Hematopoietic multipotent progenitor cell treated with erythropoietin and hydrocortisone succinate and interleukin-3 and kit ligand, for 15 days (in vitro differentiated cells): ENCODE results near the gene MRPL51.
A peak's percentile ranks its signal among the peaks of the same experiment; 100 is the strongest.

Experiments used
- DNase-seq: peaks from one replicate; pipeline ENCODE4 v3.0.0-alpha.2; 2015; ENCODE audit warnings: low spot score

MRPL51 gene

DNA sequence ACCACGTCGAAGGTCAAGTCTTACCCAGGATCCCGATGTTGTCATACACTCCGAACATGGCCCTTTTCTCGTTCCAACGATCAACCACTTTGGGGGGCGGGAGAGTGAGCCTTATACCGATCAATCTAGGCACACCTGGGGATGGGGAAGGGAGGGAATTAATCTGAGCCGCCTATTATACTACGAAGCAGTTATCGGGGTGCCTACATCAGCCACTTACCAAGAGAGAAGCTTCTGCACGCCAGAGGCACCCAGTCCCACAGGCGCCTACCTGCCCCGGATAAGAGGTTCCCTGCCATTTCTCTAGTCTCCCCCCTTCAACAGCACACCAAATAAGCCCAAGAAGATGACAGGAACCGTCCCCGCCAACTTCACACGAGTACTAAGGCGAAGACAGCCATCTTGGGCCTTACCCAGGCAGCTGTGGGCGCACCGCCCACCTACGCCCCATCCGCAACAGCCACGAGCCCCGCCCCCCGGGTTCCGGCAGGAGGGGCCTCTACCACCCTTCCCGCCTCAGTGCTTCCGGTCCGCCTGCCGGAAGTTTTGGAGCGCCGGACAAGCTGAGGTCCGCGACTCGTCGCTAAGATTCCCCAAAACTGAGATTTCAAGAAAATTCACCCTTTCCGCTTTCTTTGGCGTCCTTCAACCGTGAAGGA, at the start of gene MRPL51:
MRPL51 (minus strand) TSS at position 425 of the 659 bp plus-strand sequence; CDS start at position 299, 126 bp downstream.
- DNase-seq, result peak; percentile 95

DNA sequence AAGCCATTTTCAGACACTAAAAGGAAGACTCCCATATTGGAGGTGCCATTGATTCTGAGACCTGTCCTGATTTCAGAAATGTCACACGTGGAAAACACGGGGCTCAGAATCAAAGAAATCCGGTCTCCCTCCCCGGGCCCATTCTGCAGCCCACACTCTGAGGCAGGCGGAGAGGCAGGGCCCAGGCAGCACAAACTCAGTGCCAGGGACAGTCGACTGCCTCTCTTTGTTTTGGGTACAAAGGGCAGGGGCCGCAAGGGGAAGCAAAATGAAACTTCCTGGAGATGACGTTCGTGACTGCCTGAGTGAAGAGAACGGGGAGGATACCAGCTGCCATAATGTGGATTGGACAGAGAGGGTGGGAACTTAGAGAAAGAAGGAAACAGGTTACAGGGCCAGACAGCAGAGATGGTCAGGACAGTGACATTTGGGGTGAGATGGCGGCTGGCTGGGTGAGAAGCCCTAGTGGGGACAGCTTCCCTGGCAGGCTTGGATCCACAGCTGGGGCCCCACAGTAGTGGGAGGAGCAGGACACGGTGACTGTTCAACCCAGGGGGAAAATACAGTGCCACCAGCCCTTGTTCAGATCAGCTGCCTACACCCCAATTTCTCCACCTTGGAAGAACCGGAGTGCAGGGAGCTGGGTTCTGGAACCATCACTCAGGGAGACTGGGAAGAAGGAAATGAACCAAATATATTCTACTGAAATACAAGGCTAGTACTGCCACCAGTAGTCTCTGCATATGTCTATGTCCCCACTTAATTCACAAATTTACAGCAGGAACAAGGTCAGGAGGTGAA, 49.3 kb upstream of the MRPL51 start:
- no peak for DNase-seq

DNA sequence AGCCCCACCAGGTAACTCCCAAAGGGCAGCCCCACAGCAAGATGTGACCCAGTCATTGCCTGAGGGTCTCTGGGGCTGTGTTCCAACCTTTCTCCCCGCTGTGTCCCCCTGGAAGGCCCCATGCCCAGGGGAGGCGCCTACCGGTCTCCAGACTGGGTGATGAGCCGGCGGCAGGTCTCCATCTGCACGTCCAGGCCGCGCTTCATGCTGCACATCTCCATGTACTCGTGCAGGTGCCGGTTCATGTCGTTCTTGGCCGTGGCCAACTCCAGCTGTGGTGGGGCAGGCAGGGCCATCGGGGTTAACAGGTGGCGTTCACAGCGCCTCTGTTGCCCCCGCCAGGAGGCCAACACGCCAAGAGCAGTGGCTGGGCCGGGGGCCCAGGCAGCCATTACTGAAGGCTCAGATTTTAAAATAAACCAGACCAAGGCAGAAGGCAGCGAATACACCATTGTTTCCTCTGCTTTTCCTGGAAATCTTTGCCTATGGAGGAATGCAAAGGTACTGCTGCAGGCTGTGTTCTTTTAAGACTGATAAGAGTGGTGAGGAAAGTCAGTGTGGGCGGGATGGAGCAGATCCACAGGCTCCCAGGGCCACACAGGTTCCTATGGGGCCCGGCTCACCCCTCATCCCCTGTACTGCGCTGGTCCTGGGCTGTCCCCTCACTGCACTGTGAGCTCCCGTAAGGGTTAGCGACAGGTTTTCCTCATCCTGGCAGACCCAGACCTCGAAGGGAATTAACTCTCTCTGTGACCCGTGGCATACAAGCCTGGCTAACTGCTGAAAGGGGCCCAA, 48.5 kb upstream of the MRPL51 start:
- no peak for DNase-seq

DNA sequence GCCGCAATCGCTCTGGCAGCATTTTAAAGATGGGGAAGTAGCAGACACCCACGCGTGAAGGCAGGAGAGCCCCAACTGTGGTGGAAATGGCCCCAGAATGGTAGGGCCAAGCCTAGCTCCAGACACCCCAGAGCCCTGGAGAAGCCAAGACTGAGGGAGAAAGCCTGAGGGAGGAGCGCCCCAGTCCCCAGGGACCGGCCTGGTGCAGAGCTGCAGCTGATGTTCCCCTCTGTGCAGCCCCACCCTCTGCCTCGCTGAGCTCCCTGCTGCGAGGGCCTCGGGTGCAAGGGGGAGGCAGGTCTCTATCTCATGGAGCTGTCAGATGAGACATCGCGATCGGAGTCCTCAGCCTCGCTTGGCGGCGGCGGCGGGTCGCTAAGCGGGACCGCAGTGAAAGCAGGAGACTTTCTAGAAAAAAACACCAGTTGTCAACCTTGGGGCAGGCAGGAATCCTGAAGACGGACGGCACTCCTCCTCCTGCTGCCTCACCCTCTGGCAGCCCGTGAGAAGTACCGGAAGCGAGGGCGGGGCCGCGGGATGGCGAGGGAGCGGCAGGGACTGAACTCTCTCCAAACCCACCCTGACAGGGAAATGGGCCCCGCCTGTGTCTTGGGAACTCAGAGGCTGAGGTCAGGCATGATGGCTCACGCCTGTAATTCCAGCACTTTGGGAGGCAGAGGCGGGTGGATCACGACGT, 47.3 kb upstream of the MRPL51 start:
- no peak for DNase-seq

DNA sequence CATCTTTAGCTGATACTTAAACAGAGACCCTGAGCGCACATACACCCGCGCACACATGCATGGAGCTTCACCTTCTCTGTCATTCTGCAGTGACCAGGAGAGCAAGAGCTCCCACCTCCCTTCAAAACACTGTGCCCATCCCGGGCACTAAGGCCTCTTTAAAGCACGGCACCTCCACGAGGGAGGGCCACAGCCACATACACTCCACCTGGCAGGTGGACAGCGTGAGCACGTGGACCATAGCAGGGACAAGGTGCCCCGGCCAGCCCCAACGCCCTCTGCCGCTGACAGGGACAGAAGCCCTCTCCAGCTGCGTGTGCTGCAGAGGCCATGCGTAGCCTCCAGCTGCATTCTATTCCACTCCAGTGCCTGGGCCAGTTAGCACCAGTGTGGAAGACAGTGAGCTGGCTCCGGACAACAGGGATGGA, 46.7 kb upstream of the MRPL51 start:
- no peak for DNase-seq

DNA sequence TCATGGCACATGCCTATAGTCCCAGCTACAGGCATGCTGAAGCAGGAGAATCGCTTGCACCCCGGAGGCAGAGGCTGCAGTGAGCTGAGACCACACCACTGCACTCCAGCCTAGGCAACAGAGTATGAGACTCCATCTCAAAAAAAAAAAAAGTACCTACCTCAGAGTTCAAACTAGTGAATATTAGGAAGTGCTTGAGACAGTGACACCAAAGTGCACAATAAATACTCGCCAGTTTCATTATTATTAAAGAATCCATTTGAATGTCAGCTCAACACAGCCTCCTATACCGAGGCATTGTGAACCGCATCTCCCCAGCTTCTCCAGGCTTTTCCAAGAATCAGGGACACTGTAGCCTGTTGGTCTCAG, 46.2 kb upstream of the MRPL51 start:
- DNase-seq, result no peak

DNA sequence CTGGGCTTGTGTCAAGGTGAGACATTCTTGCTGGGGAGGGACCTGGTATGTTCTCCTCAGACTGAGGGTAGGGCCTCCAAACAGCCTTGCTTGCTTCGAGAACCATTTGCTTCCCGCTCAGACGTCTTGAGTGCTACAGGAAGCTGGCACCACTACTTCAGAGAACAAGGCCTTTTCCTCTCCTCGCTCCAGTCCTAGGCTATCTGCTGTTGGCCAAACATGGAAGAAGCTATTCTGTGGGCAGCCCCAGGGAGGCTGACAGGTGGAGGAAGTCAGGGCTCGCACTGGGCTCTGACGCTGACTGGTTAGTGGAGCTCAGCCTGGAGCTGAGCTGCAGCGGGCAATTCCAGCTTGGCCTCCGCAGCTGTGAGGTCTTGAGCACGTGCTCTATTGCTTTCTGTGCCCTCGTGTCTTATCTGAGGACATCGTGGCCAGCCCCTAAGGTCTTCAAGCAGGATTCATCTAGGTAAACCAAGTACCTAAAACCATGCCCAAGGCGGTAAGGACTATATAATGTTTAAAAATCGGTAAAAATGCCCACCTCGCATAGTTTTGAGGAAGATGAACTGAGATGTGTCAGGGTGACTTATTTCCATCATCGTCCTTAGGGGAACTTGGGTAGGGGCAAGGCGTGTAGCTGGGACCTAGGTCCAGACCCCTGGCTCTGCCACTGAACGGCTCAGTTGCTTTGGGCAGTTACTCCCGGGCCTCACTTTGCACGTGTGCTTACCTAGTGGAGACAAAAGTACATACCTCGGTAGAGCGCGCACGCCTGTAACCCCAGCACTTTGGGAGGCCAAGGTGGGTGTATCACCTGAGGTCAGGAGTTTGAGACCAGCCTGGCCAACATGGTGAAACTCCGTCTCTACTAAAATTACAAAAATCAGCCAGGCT, 45.6 kb upstream of the MRPL51 start:
- DNase-seq, result no peak

DNA sequence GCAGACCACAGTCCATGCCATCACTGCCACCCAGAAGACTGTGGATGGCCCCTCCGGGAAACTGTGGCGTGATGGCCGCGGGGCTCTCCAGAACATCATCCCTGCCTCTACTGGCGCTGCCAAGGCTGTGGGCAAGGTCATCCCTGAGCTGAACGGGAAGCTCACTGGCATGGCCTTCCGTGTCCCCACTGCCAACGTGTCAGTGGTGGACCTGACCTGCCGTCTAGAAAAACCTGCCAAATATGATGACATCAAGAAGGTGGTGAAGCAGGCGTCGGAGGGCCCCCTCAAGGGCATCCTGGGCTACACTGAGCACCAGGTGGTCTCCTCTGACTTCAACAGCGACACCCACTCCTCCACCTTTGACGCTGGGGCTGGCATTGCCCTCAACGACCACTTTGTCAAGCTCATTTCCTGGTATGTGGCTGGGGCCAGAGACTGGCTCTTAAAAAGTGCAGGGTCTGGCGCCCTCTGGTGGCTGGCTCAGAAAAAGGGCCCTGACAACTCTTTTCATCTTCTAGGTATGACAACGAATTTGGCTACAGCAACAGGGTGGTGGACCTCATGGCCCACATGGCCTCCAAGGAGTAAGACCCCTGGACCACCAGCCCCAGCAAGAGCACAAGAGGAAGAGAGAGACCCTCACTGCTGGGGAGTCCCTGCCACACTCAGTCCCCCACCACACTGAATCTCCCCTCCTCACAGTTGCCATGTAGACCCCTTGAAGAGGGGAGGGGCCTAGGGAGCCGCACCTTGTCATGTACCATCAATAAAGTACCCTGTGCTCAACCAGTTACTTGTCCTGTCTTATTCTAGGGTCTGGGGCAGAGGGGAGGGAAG, 44.7 kb upstream of the MRPL51 start:
- peak; percentile 83 for DNase-seq

DNA sequence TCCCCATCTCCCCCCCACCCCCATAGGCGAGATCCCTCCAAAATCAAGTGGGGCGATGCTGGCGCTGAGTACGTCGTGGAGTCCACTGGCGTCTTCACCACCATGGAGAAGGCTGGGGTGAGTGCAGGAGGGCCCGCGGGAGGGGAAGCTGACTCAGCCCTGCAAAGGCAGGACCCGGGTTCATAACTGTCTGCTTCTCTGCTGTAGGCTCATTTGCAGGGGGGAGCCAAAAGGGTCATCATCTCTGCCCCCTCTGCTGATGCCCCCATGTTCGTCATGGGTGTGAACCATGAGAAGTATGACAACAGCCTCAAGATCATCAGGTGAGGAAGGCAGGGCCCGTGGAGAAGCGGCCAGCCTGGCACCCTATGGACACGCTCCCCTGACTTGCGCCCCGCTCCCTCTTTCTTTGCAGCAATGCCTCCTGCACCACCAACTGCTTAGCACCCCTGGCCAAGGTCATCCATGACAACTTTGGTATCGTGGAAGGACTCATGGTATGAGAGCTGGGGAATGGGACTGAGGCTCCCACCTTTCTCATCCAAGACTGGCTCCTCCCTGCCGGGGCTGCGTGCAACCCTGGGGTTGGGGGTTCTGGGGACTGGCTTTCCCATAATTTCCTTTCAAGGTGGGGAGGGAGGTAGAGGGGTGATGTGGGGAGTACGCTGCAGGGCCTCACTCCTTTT, 44.0 kb upstream of the MRPL51 start:
- DNase-seq, result no peak

DNA sequence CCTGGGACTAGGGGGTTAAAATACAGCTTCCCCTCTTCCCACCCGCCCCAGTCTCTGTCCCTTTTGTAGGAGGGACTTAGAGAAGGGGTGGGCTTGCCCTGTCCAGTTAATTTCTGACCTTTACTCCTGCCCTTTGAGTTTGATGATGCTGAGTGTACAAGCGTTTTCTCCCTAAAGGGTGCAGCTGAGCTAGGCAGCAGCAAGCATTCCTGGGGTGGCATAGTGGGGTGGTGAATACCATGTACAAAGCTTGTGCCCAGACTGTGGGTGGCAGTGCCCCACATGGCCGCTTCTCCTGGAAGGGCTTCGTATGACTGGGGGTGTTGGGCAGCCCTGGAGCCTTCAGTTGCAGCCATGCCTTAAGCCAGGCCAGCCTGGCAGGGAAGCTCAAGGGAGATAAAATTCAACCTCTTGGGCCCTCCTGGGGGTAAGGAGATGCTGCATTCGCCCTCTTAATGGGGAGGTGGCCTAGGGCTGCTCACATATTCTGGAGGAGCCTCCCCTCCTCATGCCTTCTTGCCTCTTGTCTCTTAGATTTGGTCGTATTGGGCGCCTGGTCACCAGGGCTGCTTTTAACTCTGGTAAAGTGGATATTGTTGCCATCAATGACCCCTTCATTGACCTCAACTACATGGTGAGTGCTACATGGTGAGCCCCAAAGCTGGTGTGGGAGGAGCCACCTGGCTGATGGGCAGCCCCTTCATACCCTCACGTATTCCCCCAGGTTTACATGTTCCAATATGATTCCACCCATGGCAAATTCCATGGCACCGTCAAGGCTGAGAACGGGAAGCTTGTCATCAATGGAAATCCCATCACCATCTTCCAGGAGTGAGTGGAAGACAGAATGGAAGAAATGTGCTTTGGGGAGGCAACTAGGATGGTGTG, 43.1 kb upstream of the MRPL51 start:
- DNase-seq, result no peak

DNA sequence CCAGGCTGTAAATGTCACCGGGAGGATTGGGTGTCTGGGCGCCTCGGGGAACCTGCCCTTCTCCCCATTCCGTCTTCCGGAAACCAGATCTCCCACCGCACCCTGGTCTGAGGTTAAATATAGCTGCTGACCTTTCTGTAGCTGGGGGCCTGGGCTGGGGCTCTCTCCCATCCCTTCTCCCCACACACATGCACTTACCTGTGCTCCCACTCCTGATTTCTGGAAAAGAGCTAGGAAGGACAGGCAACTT, 42.6 kb upstream of the MRPL51 start:
- no peak for DNase-seq

DNA sequence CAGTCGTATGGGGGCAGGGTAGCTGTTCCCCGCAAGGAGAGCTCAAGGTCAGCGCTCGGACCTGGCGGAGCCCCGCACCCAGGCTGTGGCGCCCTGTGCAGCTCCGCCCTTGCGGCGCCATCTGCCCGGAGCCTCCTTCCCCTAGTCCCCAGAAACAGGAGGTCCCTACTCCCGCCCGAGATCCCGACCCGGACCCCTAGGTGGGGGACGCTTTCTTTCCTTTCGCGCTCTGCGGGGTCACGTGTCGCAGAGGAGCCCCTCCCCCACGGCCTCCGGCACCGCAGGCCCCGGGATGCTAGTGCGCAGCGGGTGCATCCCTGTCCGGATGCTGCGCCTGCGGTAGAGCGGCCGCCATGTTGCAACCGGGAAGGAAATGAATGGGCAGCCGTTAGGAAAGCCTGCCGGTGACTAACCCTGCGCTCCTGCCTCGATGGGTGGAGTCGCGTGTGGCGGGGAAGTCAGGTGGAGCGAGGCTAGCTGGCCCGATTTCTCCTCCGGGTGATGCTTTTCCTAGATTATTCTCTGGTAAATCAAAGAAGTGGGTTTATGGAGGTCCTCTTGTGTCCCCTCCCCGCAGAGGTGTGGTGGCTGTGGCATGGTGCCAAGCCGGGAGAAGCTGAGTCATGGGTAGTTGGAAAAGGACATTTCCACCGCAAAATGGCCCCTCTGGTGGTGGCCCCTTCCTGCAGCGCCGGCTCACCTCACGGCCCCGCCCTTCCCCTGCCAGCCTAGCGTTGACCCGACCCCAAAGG, 42.1 kb upstream of the MRPL51 start:
- DNase-seq, result peak; percentile 64

DNA sequence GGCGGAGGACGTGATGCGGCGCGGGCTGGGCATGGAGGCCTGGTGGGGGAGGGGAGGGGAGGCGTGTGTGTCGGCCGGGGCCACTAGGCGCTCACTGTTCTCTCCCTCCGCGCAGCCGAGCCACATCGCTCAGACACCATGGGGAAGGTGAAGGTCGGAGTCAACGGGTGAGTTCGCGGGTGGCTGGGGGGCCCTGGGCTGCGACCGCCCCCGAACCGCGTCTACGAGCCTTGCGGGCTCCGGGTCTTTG, 41.6 kb upstream of the MRPL51 start:
- no peak for DNase-seq

DNA sequence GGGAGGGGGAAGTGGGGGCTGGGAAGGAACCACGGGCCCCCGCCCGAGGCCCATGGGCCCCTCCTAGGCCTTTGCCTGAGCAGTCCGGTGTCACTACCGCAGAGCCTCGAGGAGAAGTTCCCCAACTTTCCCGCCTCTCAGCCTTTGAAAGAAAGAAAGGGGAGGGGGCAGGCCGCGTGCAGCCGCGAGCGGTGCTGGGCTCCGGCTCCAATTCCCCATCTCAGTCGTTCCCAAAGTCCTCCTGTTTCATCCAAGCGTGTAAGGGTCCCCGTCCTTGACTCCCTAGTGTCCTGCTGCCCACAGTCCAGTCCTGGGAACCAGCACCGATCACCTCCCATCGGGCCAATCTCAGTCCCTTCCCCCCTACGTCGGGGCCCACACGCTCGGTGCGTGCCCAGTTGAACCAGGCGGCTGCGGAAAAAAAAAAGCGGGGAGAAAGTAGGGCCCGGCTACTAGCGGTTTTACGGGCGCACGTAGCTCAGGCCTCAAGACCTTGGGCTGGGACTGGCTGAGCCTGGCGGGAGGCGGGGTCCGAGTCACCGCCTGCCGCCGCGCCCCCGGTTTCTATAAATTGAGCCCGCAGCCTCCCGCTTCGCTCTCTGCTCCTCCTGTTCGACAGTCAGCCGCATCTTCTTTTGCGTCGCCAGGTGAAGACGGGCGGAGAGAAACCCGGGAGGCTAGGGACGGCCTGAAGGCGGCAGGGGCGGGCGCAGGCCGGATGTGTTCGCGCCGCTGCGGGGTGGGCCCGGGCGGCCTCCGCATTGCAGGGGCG, 41.0 kb upstream of the MRPL51 start, which contains the start of gene GAPDH:
GAPDH (plus strand) TSS at position 595 of the 772 bp plus-strand sequence. CDS start 316 bp downstream, outside the sequence.
- peak; percentile 89 for DNase-seq

DNA sequence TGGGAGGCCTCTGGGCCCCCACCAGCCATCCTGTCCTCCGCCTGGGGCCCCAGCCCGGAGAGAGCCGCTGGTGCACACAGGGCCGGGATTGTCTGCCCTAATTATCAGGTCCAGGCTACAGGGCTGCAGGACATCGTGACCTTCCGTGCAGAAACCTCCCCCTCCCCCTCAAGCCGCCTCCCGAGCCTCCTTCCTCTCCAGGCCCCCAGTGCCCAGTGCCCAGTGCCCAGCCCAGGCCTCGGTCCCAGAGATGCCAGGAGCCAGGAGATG, 40.5 kb upstream of the MRPL51 start:
- DNase-seq, result no peak

DNA sequence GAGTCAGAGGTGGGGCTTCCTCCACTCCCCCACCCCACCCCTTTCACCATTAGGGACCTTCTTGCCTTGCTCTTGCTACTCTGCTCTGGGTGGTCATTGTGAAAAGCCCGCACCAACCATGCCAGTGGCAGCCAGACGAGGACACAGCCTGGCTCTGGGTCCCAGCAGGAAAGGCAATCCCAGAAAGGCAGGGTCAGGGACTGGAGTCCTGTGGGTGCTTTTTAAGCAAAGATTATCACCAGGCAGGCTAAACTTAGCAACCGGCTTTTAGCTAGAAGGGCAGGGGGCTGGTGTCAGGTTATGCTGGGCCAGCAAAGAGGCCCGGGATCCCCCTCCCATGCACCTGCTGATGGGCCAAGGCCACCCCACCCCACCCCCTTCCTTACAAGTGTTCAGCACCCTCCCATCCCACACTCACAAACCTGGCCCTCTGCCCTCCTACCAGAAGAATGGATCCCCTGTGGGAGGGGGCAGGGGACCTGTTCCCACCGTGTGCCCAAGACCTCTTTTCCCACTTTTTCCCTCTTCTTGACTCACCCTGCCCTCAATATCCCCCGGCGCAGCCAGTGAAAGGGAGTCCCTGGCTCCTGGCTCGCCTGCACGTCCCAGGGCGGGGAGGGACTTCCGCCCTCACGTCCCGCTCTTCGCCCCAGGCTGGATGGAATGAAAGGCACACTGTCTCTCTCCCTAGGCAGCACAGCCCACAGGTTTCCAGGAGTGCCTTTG, 40.0 kb upstream of the MRPL51 start:
- DNase-seq, result peak; percentile 29
